Natural killer cell (primary cell): Measurements from ENCODE around the gene BCLAF3. TPM values are rescaled to one million over a fixed set of nuclear protein-coding genes. Genes with fewer than 3 reads are reported as not detected.

Experiments used
- ATAC-seq, 3 donors: fragments of 150-1000 bp in 2 of 3; fragments of 200-7000 bp in 1 of 3; cut with Tn5 transposase; 1 replicate in 1 of 3; 2 replicates in 2 of 3; pipeline ENCODE4 v1.10.0; 2021; ENCODE audit warnings: mild to moderate bottlenecking in 2 of 3, moderate library complexity in 2 of 3
- DNase-seq, 2 donors: peaks; one replicate each; pipeline versions ENCODE4 v3.0.0 to v3.0.0-alpha.2; 2013 to 2021; ENCODE audit warnings: mixed read lengths in 1 of 2
- H3K27ac ChIP-seq: one replicate; pipeline ENCODE4 v1.5.1; 2013; ENCODE audit warnings: mild to moderate bottlenecking, low read length
- H3K27me3 ChIP-seq: one replicate; pipeline ENCODE4 v1.6.1; 2013; ENCODE audit warnings: low read length; ENCODE audit not compliant: control insufficient read depth, insufficient read depth
- H3K36me3 ChIP-seq: one replicate; pipeline ENCODE4 v1.6.1; 2013; ENCODE audit warnings: low read length; ENCODE audit not compliant: control insufficient read depth, insufficient read depth
- H3K4me1 ChIP-seq: one replicate; pipeline ENCODE4 v1.6.1; 2013; ENCODE audit warnings: low read length; ENCODE audit not compliant: control insufficient read depth, insufficient read depth
- H3K4me3 ChIP-seq: one replicate; pipeline ENCODE4 v1.5.1; 2013; ENCODE audit warnings: low read length
- H3K9me3 ChIP-seq: one replicate; pipeline ENCODE4 v1.6.1; 2013; ENCODE audit warnings: low read length; ENCODE audit not compliant: control insufficient read depth, insufficient read depth
- H3K27ac Mint-ChIP-seq, 2 donors: one replicate each; pipeline ENCODE4 v1.8.0; 2022; ENCODE audit warnings: mild to moderate bottlenecking in 2 of 2, mixed read lengths in 2 of 2, moderate library complexity in 1 of 2
- H3K27me3 Mint-ChIP-seq, 2 donors: one replicate each; pipeline ENCODE4 v1.8.0; 2022; ENCODE audit warnings: low read depth in 2 of 2, mixed read lengths in 2 of 2
- H3K36me3 Mint-ChIP-seq: one replicate; pipeline ENCODE4 v1.8.0; 2022; ENCODE audit warnings: mixed read lengths
- H3K4me1 Mint-ChIP-seq, 2 donors: one replicate each; pipeline ENCODE4 v1.8.0; 2022; ENCODE audit warnings: mixed read lengths in 2 of 2
- H3K4me3 Mint-ChIP-seq: one replicate; pipeline ENCODE4 v1.8.0; 2022; ENCODE audit warnings: mild to moderate bottlenecking, moderate library complexity, mixed read lengths
- H3K9me3 Mint-ChIP-seq, 2 donors: one replicate each; pipeline ENCODE4 v1.8.0; 2022; ENCODE audit warnings: mixed read lengths in 2 of 2
- WGBS: methylation state at CpG from one replicate; pipeline ENCODE4 v1.1.7; 2013; ENCODE audit warnings: missing lambda C conversion rate; ENCODE audit not compliant: insufficient coverage; 5-methylcytosine and 5-hydroxymethylcytosine counted together
- intact Hi-C: fragments of 100-400 bp; cut with micrococcal nuclease; formaldehyde crosslinking; loops from one replicate; pipeline ENCODE4 v1.14.2; 2022
- total RNA-seq, 4 donors: library from RNA; stranded (reverse); fragments of 120-200 nt in 1 of 4; gene quantifications; one replicate each; pipeline versions ENCODE4 v1.2.3 to v1.2.4, GENCODE V29; 2013 to 2022
- TF ChIP-seq, protein P1 (sequence below): fragments of 200-600 bp; IDR thresholded peaks from one replicate; pipeline ENCODE4 v1.8.0; 2022; ENCODE audit warnings: antibody characterized with exemption

The BCLAF3 gene
- total RNA-seq, 3 donors from 2014 or later (not counting 1 experiment from before 2014, with no cell fraction given), result 16.5 to 20.8 (median 20.1) TPM

DNA sequence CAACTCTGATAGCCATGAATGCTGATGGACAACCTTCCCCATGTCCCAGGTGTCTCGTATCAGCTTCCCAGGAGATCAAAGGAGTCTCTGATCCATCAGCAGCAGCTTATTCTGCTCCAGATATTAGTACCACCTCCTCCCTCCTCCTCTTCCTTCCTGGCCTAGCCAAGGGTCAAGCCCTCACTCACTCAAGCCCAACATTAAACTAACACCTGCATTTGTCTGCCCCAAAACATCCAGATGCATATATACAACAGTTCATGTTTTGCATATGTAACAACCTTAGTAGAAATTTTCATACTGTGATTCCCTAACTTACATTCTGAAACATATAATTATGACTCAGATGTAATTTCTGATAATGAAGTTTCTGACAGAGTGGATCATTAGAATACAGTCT lies 29.9 kb downstream of the BCLAF3 start:
- no peaks in the 10 kb centered on the region for H3K27me3 Mint-ChIP-seq
- intact Hi-C loops, result no loop called here
- Histone ChIP-seq H3K36me3 (peaks cover 6% of the 10 kb centered on the region), H3K4me1 (no peaks in the 10 kb centered on the region), H3K27ac (no peak overlapping the region), H3K27me3 (no peaks in the 10 kb centered on the region), H3K9me3 (no peaks in the 10 kb centered on the region), H3K4me3 (no peak overlapping the region)
- ATAC-seq (no peak), DNase-seq (no peak)
- TF ChIP-seq, protein P1, sequence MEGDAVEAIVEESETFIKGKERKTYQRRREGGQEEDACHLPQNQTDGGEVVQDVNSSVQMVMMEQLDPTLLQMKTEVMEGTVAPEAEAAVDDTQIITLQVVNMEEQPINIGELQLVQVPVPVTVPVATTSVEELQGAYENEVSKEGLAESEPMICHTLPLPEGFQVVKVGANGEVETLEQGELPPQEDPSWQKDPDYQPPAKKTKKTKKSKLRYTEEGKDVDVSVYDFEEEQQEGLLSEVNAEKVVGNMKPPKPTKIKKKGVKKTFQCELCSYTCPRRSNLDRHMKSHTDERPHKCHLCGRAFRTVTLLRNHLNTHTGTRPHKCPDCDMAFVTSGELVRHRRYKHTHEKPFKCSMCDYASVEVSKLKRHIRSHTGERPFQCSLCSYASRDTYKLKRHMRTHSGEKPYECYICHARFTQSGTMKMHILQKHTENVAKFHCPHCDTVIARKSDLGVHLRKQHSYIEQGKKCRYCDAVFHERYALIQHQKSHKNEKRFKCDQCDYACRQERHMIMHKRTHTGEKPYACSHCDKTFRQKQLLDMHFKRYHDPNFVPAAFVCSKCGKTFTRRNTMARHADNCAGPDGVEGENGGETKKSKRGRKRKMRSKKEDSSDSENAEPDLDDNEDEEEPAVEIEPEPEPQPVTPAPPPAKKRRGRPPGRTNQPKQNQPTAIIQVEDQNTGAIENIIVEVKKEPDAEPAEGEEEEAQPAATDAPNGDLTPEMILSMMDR, result no peak
- H3K27ac Mint-ChIP-seq, result no peak overlapping the region
- no peaks in the 10 kb centered on the region for H3K9me3 Mint-ChIP-seq
- no peak overlapping the region for H3K4me3 Mint-ChIP-seq
- H3K4me1 Mint-ChIP-seq, result peaks cover under 1 to 12% of the 10 kb centered on the region in 2 donors
- no peaks in the 10 kb centered on the region for H3K36me3 Mint-ChIP-seq
- 84% methylated on average over 1 of the region's 1 CpG for WGBS

DNA sequence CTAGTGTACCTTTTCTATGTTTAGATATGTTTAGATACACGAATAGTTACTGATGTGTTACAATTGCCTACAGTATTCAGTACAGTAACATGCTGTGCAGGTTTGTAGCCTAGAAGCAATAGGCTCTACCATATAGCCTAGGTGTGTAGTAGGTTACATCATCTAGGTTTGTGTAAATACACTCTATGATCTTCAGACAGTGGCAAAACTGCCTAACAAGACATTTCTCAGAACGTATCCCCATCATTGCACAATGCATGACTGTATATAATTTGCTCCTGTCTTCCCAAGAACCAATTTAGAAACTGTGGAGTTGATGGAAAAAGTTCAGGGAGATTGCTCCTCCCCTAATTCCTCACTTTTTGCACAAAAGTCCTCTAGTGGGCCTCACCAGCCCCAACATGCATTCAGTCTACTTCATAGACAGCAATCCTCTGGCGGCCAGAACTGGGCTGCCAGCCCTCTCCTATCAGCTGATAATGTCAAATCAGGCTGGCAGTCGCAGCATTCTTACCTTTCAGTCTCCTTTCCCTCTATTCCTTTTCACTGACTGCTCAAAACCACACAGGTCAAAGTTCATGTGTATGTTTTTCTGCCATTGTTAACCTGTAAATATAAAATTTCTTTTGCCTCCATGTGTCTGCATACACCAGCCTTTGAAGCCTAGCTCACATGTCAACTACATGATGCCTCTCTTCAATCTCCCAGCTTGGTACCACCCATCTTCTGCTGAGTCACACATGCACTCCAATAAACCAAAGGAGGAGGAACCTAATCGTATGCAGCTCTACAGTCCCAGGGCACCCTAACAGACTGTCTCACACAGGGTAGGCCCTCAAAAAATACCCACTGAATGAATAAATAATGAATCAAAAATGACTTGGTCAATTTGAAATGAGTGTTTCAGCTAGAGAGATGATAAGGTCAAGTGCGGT lies 32.0 kb downstream of the BCLAF3 start:
- Histone ChIP-seq H3K27me3 (no peaks in the 10 kb centered on the region), H3K9me3 (no peaks in the 10 kb centered on the region), H3K36me3 (no peaks in the 10 kb centered on the region), H3K4me3 (no peak overlapping the region), H3K27ac (no peak overlapping the region), H3K4me1 (no peaks in the 10 kb centered on the region)
- TF ChIP-seq, protein P1, result no peak
- intact Hi-C loops, result no loop called here
- DNase-seq (no peak), ATAC-seq (no peak)
- no peaks in the 10 kb centered on the region for H3K36me3 Mint-ChIP-seq
- WGBS, result 93% methylated on average over 5 of the region's 6 CpGs
- peaks cover 0 to 12% of the 10 kb centered on the region in 2 donors for H3K4me1 Mint-ChIP-seq
- no peaks in the 10 kb centered on the region for H3K9me3 Mint-ChIP-seq
- no peak overlapping the region for H3K27ac Mint-ChIP-seq
- H3K4me3 Mint-ChIP-seq, result no peak overlapping the region
- no peaks in the 10 kb centered on the region for H3K27me3 Mint-ChIP-seq

DNA sequence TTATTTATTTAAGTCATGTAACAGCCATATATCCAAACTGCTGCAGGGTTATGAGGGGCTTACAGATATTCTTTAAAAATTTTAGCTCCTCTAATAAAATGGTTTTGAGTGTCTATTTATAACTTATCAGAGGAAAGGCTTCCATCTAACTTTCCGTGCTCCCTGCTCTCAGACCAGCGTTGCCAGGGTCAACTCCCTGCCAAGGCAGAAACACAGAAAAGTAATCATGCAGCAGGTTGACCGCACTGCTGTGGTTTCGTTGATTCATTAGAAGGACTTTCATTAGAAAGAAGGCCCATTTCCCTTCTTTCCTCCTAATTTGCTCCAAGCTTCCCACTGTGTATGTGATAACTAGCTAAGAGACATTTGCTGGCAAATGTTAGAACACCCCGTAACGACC lies 33.9 kb downstream of the BCLAF3 start:
- ATAC-seq (no peak), DNase-seq (no peak)
- TF ChIP-seq, protein P1, result no peak
- H3K9me3 ChIP-seq, result no peaks in the 10 kb centered on the region
- Mint-ChIP-seq H3K27me3 (no peaks in the 10 kb centered on the region), H3K27ac (no peak overlapping the region), H3K9me3 (no peaks in the 10 kb centered on the region), H3K4me1 (peaks cover 0 to 12% of the 10 kb centered on the region in 2 donors), H3K36me3 (no peaks in the 10 kb centered on the region), H3K4me3 (no peak overlapping the region)
- no peaks in the 10 kb centered on the region for H3K4me1 ChIP-seq
- H3K27ac ChIP-seq, result no peak overlapping the region
- intact Hi-C loops, result no loop called here
- H3K4me3 ChIP-seq, result no peak overlapping the region
- no peaks in the 10 kb centered on the region for H3K36me3 ChIP-seq
- whole genome bisulfite sequencing, result 98% methylated on average over 4 of the region's 6 CpGs
- no peaks in the 10 kb centered on the region for H3K27me3 ChIP-seq
